ENCODE data around the gene PFKFB4.

The PFKFB4 gene

DNA sequence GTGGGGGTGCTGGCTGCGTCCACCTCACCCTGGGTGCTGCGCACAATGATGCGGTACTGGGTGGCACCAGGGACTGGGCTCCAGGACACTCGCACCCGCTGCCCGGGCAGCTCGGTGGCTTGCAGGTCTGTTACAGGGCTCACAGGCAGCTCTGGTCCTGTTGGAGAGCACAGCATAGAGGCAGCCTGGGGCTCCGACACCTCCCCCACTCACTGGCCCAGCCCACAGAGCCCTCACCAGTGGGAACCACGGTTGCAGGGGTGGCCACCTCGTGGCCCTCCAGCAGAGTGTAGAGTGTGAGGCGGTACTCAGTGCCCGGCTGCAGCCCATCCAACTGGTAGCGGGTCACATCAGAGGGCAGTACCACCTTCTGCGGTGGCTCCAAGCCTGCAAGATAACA is 34.8 kb upstream of the PFKFB4 start:
- no peak overlapping the region for H3K4me3 Mint-ChIP-seq
- TF ChIP-seq CTCF (IDR thresholded peaks at IDR 0.05), result no peak
- no peaks in the 10 kb centered on the region for H3K27me3 Mint-ChIP-seq (ENCODE audit: low read depth, poor library complexity)
- peaks cover 4% of the 10 kb centered on the region for H3K36me3 Mint-ChIP-seq (ENCODE audit: low read depth)
- DNase-seq, result no peak
- H3K9me3 Mint-ChIP-seq, result no peaks in the 10 kb centered on the region
- H3K4me1 Mint-ChIP-seq, result peaks cover 40% of the 10 kb centered on the region
- no peak overlapping the region for H3K27ac Mint-ChIP-seq

DNA sequence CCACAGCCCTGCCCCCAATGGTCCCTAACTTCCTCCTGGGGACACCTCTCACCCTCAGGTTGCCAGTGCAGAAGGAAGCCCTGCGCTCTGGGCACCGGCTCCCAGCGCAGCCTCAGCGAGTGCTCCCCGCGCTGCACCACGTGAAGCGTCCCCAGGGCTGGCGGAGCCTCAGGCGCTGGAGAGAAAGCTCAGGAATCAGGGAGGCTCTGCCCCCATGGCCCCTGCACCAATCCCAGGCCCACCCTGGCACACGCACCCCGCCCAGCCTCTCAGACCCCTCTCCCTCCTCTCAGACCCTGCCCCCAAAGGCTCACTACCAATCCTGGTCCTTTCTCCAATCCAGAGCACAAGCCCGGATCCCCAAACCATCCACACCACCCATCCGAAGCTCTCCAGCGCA is 31.6 kb upstream of the PFKFB4 start:
- Mint-ChIP-seq H3K36me3 (ENCODE audit: low read depth) (peaks cover 4% of the 10 kb centered on the region), H3K4me3 (no peak overlapping the region), H3K4me1 (peaks cover 27% of the 10 kb centered on the region), H3K27ac (no peak overlapping the region), H3K9me3 (no peaks in the 10 kb centered on the region), H3K27me3 (ENCODE audit: low read depth, poor library complexity) (no peaks in the 10 kb centered on the region)
- TF ChIP-seq CTCF (IDR thresholded peaks at IDR 0.05), result no peak
- DNase-seq, result no peak

- H3K27me3 Mint-ChIP-seq (ENCODE audit: low read depth, poor library complexity), result no peaks in the 10 kb centered on the region
- no peak for TF ChIP-seq CTCF (IDR thresholded peaks at IDR 0.05)
- DNase-seq, result no peak
- no peak overlapping the region for H3K4me3 Mint-ChIP-seq
- H3K9me3 Mint-ChIP-seq, result no peaks in the 10 kb centered on the region
- H3K4me1 Mint-ChIP-seq, result peaks cover 22% of the 10 kb centered on the region
- H3K36me3 Mint-ChIP-seq (ENCODE audit: low read depth), result peaks cover 4% of the 10 kb centered on the region
- no peak overlapping the region for H3K27ac Mint-ChIP-seq
Observed at GRCh38 chr3:48587686-48588085, 31.1 kb upstream of the PFKFB4 start.

- no peaks in the 10 kb centered on the region for H3K9me3 Mint-ChIP-seq
- no peaks in the 10 kb centered on the region for H3K27me3 Mint-ChIP-seq (ENCODE audit: low read depth, poor library complexity)
- no peak for DNase-seq
- H3K4me1 Mint-ChIP-seq, result peaks cover 15% of the 10 kb centered on the region
- H3K36me3 Mint-ChIP-seq (ENCODE audit: low read depth), result no peaks in the 10 kb centered on the region
- peak overlapping the region; percentile 63 for H3K27ac Mint-ChIP-seq
- no peak overlapping the region for H3K4me3 Mint-ChIP-seq
- no peak for TF ChIP-seq CTCF (IDR thresholded peaks at IDR 0.05)
Observed at GRCh38 chr3:48585411-48585810, 28.8 kb upstream of the PFKFB4 start.

DNA sequence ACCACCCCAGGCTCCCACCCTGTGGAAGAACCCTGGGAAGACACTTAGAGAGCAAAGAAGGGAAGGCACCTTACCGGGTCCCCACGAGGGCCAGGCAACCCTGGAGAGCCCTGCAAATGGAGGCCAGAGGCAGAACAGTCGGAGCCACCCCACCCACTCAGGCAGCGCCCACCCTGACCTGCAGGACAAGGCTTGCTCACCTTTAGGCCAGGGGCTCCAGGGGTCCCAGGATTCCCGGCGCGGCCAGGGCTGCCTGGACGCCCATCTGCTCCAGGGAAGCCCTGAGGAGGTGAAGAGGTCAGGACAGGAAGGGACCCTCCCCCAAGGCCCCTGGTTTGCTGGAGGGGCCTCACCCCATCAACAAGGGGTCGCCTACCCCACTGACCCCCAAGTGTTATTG is 28.2 kb upstream of the PFKFB4 start:
- Mint-ChIP-seq H3K4me3 (no peak overlapping the region), H3K27me3 (ENCODE audit: low read depth, poor library complexity) (no peaks in the 10 kb centered on the region), H3K4me1 (peaks cover 13% of the 10 kb centered on the region), H3K27ac (peak overlapping the region; percentile 91), H3K9me3 (no peaks in the 10 kb centered on the region), H3K36me3 (ENCODE audit: low read depth) (no peaks in the 10 kb centered on the region)
- no peak for TF ChIP-seq CTCF (IDR thresholded peaks at IDR 0.05)
- DNase-seq, result no peak

- no peak for TF ChIP-seq CTCF (IDR thresholded peaks at IDR 0.05)
- Mint-ChIP-seq H3K27ac (peak overlapping the region; percentile 39), H3K9me3 (no peaks in the 10 kb centered on the region), H3K4me3 (no peak overlapping the region), H3K27me3 (ENCODE audit: low read depth, poor library complexity) (no peaks in the 10 kb centered on the region), H3K36me3 (ENCODE audit: low read depth) (no peaks in the 10 kb centered on the region), H3K4me1 (no peaks in the 10 kb centered on the region)
- DNase-seq, result no peak
Observed at GRCh38 chr3:48581621-48582481, 25.2 kb upstream of the PFKFB4 start.
